K562 (cell line): ENCODE results near the gene CRACR2B. TPM values are rescaled to one million over a fixed set of nuclear protein-coding genes. Genes with fewer than 3 reads are reported as not detected.

ENCODE experiments used
- AFF4 ChIP-seq: sonication (generic); formaldehyde crosslinking; IDR thresholded peaks from 2 replicates; pipeline ENCODE4 v1.8.0; 2023; ENCODE audit warnings: mild to moderate bottlenecking, missing genetic modification reagents
- BACH1 ChIP-seq: fragments of 200-800 bp; sonication (Bioruptor generic); IDR thresholded peaks from 2 replicates; pipeline ENCODE4 v1.6.1; 2016; ENCODE audit warnings: missing genetic modification characterization, missing compliant biosample characterization
- BCL6 ChIP-seq: fragments of 250-450 bp; sonication (Bioruptor Pico); IDR thresholded peaks from 2 replicates; pipeline ENCODE4 v1.4.0; 2020
- BDP1 ChIP-seq: IDR thresholded peaks from 3 replicates; pipeline ENCODE4 v1.6.1; 2011; ENCODE audit not compliant: insufficient read length, insufficient read depth
- CBX5 ChIP-seq: IDR thresholded peaks from 2 replicates; pipeline ENCODE4 v1.6.1; 2014; ENCODE audit warnings: low read depth, borderline replicate concordance
- CBX8 ChIP-seq: fragments of 200-600 bp; sonication (generic); IDR thresholded peaks from 2 replicates; pipeline ENCODE4 v1.6.1; 2012; ENCODE audit warnings: borderline replicate concordance, mixed run types, low read depth, mild to moderate bottlenecking, moderate library complexity, mixed read lengths, low read length, control low read depth, inconsistent platforms; ENCODE audit not compliant: poor library complexity, severe bottlenecking; ENCODE audit errors: extremely low read depth
- CREBBP ChIP-seq: IDR thresholded peaks from one replicate; pipeline ENCODE4 v1.6.1; 2012; ENCODE audit warnings: low read depth, mild to moderate bottlenecking, control low read depth, inconsistent platforms, low read length
- ELF2 ChIP-seq: fragments of 250-450 bp; sonication (Bioruptor Pico); IDR thresholded peaks from 2 replicates; pipeline ENCODE4 v1.5.0; 2021; ENCODE audit warnings: mild to moderate bottlenecking
- HDAC1 ChIP-seq, 2 experiments: fragments of 450-650 bp; IDR thresholded peaks; 2 replicates each; pipeline ENCODE4 v1.6.1; 2016 to 2017; ENCODE audit warnings: inconsistent platforms in 1 of 2, mild to moderate bottlenecking in 1 of 2, moderate library complexity in 1 of 2
- KAT7 ChIP-seq: sonication (generic); formaldehyde crosslinking; IDR thresholded peaks from 2 replicates; pipeline ENCODE4 v1.8.0; 2022; ENCODE audit warnings: missing genetic modification reagents, mild to moderate bottlenecking, borderline replicate concordance
- MEF2D ChIP-seq: conservative IDR thresholded peaks from 2 replicates; pipeline ENCODE4 v1.6.1; 2016; ENCODE audit warnings: low read depth, missing genetic modification characterization, missing compliant biosample characterization
- MTF1 ChIP-seq: fragments of 250-450 bp; sonication (Bioruptor Pico); IDR thresholded peaks from 2 replicates; pipeline ENCODE4 v1.9.0; 2021; ENCODE audit warnings: moderate library complexity, mild to moderate bottlenecking, inconsistent platforms, borderline replicate concordance
- POLR3A ChIP-seq: IDR thresholded peaks from 2 replicates; pipeline ENCODE4 v1.6.1; 2011; ENCODE audit warnings: borderline replicate concordance, mild to moderate bottlenecking, moderate library complexity; ENCODE audit not compliant: insufficient read length, insufficient read depth; ENCODE audit errors: extremely low read depth
- SP2 ChIP-seq: IDR thresholded peaks from 2 replicates; pipeline ENCODE4 v1.6.1; 2011; ENCODE audit warnings: mild to moderate bottlenecking, low read depth, low read length, moderate library complexity; ENCODE audit not compliant: poor library complexity, severe bottlenecking; ENCODE audit errors: extremely low read depth
- ZBTB1 ChIP-seq: sonication (generic); formaldehyde crosslinking; IDR thresholded peaks from 2 replicates; pipeline ENCODE4 v1.8.1; 2023; ENCODE audit warnings: missing genetic modification reagents, low read depth, mild to moderate bottlenecking, borderline replicate concordance
- ZNF143 ChIP-seq: sonication (generic); formaldehyde crosslinking; IDR thresholded peaks from 2 replicates; pipeline ENCODE4 v1.9.0; 2022; ENCODE audit warnings: mild to moderate bottlenecking, missing genetic modification reagents
- ZNF224 ChIP-seq: sonication (generic); formaldehyde crosslinking; IDR thresholded peaks from 2 replicates; pipeline ENCODE4 v1.8.0; 2022; ENCODE audit warnings: mild to moderate bottlenecking, missing genetic modification reagents
- ZNF766 ChIP-seq: fragments of 200-800 bp; sonication (Bioruptor generic); conservative IDR thresholded peaks from 2 replicates; pipeline ENCODE4 v1.6.1; 2016; ENCODE audit warnings: missing genetic modification characterization, missing compliant biosample characterization
- polyA plus RNA-seq, 8 experiments: library from polyadenylated mRNA; depleted of rRNA in 4 of 8; stranded (reverse) in 5 of 8; unstranded in 3 of 8; fragments of >200 nt; fragmentation: Nextera tagmentation in 2 of 8; fragmentation: Illumina TruSeq in 1 of 8; extraction: Ambion mirVana in 2 of 8; extraction: Trizol in 1 of 8; gene quantifications; 2 replicates each; pipeline versions ENCODE4 v1.2.1 to v1.2.3, GENCODE V29; 2011 to 2014; ENCODE audit warnings: inconsistent platforms in 1 of 8, missing spikeins in 1 of 8
- total RNA-seq, 7 experiments: library from RNA; depleted of rRNA in 6 of 7; stranded (reverse); fragments of >200 nt in 6 of 7; fragmentation: Illumina TruSeq in 2 of 7; extraction: Trizol in 2 of 7; gene quantifications; 2 replicates each; pipeline versions ENCODE4 v1.2.1 to v1.2.3, GENCODE V29; 2011 to 2021; ENCODE audit warnings: low replicate concordance in 1 of 7
- TF ChIP-seq, protein P1 (sequence below), 3 experiments: fragments of 200-800 bp in 1 of 3; sonication (Bioruptor generic) in 1 of 3; sonication (generic) in 1 of 3; formaldehyde crosslinking in 1 of 3; IDR thresholded peaks; 2 replicates each; pipeline versions ENCODE4 v1.6.1 to v1.8.0; 2016 to 2022; ENCODE audit warnings: mild to moderate bottlenecking in 2 of 3, missing compliant biosample characterization in 2 of 3, missing genetic modification characterization in 2 of 3, missing genetic modification reagents in 1 of 3
- TF ChIP-seq, protein P2 (sequence below): fragments of 450-650 bp; formaldehyde crosslinking; IDR thresholded peaks from 2 replicates; pipeline ENCODE4 v1.4.0; 2020; ENCODE audit warnings: mild to moderate bottlenecking, moderate library complexity

CRACR2B gene
- total and polyA plus RNA-seq, 9 of the 15 experiments (the other 6 are each of a cell fraction or from before 2014, with no cell fraction given) = 0.10 to 51.0 (median 6.0) TPM

DNA sequence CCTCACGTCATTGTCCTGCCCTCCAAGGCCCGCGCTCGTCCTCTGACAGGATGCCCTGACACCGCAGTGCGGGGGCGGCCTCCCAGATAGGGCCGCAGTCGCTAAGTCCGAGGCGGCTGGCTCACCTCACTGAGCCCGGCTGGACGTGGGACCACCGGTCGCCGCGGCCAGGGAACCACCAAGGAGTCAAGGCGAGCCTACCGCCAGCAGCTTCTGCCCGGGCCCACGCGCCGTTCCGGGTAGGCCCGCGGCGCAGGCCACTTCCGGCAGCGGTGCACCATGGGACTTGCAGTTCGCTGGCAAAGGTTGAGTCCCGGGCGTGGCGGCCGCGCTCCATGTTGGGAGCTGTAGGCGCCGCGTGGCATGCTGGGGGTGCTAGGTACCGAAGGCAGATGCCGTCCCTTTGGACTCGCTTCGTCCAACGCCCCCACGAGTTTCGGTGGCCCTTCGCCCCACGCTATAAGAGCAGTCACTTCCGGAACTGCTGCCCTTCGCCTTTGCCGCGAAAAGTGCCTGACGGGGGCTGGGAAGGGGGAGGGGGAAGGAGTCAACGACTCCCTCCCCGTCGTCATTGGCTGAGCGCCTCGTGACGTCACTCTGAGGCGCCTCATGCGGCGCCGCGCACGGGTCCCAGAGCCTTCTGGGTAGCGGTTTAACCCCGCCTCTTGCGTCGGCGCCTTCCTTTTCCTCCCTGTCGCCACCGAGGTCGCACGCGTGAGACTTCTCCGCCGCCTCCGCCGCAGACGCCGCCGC lies 18.3 kb upstream of the CRACR2B start, which contains the start of gene RPLP2 (continued):
- TF ChIP-seq HDAC1 (IDR thresholded peaks at IDR 0.05) (peak in 1 of 2 experiments; percentile 97; a peak in 2 of 4 replicates), ZNF143 (CRISPR knock-in tag) (peak; percentile 97), ZBTB1 (CRISPR knock-in tag) (peak; percentile 90; the same call in 1 of the 2 replicates), CREBBP (no peak), BCL6 (CRISPR knock-in tag) (no peak), AFF4 (CRISPR knock-in tag) (peak; percentile 74; the same call in 1 of the 2 replicates), MTF1 (CRISPR knock-in tag) (no peak), SP2 (no peak), CBX5 (no peak), ZNF766 (CRISPR knock-in tag) (peak; percentile 17; the same call in 1 of the 2 replicates), ZNF224 (CRISPR knock-in tag) (0 out of 2 replicates have a peak, but pooled peaks have one; percentile 4), BDP1 (no peak), MEF2D (tag) (no peak), BACH1 (tag) (no peak), POLR3A (no peak), KAT7 (CRISPR knock-in tag) (peak; percentile 75; the same call in 1 of the 2 replicates), ELF2 (CRISPR knock-in tag) (peak; percentile 91), CBX8 (no peak)
- TF ChIP-seq, protein P1, sequence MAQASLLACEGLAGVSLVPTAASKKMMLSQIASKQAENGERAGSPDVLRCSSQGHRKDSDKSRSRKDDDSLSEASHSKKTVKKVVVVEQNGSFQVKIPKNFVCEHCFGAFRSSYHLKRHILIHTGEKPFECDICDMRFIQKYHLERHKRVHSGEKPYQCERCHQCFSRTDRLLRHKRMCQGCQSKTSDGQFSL (CRISPR knock-in tag; IDR thresholded peaks at IDR 0.05) = 0 out of 2 replicates have a peak, but pooled peaks have one; percentile 24
- TF ChIP-seq, protein P1 (tag; IDR thresholded peaks at IDR 0.05) = no peak
- TF ChIP-seq, protein P2, sequence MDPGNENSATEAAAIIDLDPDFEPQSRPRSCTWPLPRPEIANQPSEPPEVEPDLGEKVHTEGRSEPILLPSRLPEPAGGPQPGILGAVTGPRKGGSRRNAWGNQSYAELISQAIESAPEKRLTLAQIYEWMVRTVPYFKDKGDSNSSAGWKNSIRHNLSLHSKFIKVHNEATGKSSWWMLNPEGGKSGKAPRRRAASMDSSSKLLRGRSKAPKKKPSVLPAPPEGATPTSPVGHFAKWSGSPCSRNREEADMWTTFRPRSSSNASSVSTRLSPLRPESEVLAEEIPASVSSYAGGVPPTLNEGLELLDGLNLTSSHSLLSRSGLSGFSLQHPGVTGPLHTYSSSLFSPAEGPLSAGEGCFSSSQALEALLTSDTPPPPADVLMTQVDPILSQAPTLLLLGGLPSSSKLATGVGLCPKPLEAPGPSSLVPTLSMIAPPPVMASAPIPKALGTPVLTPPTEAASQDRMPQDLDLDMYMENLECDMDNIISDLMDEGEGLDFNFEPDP (CRISPR knock-in tag) = no peak
